Fibroblast of gingiva (primary cell): Measurements from ENCODE around the gene NGEF.

Experiments used
- DNase-seq: peaks from one replicate; pipeline ENCODE4 v3.0.0-alpha.2; 2011; ENCODE audit warnings: low read depth

The NGEF gene

GRCh38 chr2:232897598-232898408 lies 115.3 kb downstream of the NGEF start:
- no peak for DNase-seq

- no peak for DNase-seq
Observed at GRCh38 chr2:232896720-232897597, 116.1 kb downstream of the NGEF start.

- DNase-seq: no peak
Observed at GRCh38 chr2:232896111-232896510, 116.9 kb downstream of the NGEF start.

GRCh38 chr2:232894746-232895145 lies 118.3 kb downstream of the NGEF start:
- DNase-seq: no peak

- no peak for DNase-seq
Observed at GRCh38 chr2:232894251-232894650, 118.8 kb downstream of the NGEF start.

- no peak for DNase-seq
Observed at GRCh38 chr2:232893834-232894233, 119.2 kb downstream of the NGEF start.

- no peak for DNase-seq
Observed at GRCh38 chr2:232892843-232893242, 120.2 kb downstream of the NGEF start.

GRCh38 chr2:232892221-232892620 lies 120.8 kb downstream of the NGEF start:
- DNase-seq: no peak

- DNase-seq: no peak
Observed at GRCh38 chr2:232891621-232892071, 121.4 kb downstream of the NGEF start.

GRCh38 chr2:232890896-232891601 lies 122.0 kb downstream of the NGEF start:
- peak; percentile 23 for DNase-seq

- DNase-seq: no peak
Observed at GRCh38 chr2:232890536-232890895, 122.5 kb downstream of the NGEF start.

- no peak for DNase-seq
Observed at GRCh38 chr2:232889876-232890401, 123.1 kb downstream of the NGEF start.

- no peak for DNase-seq
Observed at GRCh38 chr2:232888839-232889529, 124.1 kb downstream of the NGEF start.

- no peak for DNase-seq
Observed at GRCh38 chr2:232888099-232888836, 124.8 kb downstream of the NGEF start.

- DNase-seq: no peak
Observed at GRCh38 chr2:232887171-232887850, 125.7 kb downstream of the NGEF start.

- DNase-seq: no peak
Observed at GRCh38 chr2:232886632-232887031, 126.4 kb downstream of the NGEF start.

- no peak for DNase-seq
Observed at GRCh38 chr2:232886176-232886575, 126.9 kb downstream of the NGEF start.

GRCh38 chr2:232885264-232885961 lies 127.6 kb downstream of the NGEF start:
- DNase-seq: no peak

GRCh38 chr2:232884549-232885263 lies 128.3 kb downstream of the NGEF start:
- no peak for DNase-seq
